GM12872 (cell line): ENCODE data around the gene ZCCHC3.

ENCODE experiments used
- TF ChIP-seq, protein P1 (sequence below): IDR thresholded peaks from 3 replicates; pipeline ENCODE4 v1.5.1; 2011; ENCODE audit warnings: low read depth, mild to moderate bottlenecking, low read length, moderate library complexity; ENCODE audit not compliant: insufficient read depth

The ZCCHC3 gene

GRCh38 chr20:263701-264100 lies 33.7 kb upstream of the ZCCHC3 start:
- TF ChIP-seq, protein P1, sequence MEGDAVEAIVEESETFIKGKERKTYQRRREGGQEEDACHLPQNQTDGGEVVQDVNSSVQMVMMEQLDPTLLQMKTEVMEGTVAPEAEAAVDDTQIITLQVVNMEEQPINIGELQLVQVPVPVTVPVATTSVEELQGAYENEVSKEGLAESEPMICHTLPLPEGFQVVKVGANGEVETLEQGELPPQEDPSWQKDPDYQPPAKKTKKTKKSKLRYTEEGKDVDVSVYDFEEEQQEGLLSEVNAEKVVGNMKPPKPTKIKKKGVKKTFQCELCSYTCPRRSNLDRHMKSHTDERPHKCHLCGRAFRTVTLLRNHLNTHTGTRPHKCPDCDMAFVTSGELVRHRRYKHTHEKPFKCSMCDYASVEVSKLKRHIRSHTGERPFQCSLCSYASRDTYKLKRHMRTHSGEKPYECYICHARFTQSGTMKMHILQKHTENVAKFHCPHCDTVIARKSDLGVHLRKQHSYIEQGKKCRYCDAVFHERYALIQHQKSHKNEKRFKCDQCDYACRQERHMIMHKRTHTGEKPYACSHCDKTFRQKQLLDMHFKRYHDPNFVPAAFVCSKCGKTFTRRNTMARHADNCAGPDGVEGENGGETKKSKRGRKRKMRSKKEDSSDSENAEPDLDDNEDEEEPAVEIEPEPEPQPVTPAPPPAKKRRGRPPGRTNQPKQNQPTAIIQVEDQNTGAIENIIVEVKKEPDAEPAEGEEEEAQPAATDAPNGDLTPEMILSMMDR: no peak

- TF ChIP-seq, protein P1: peak; percentile 95
Measured at GRCh38 chr20:266596-267562, 30.5 kb upstream of the ZCCHC3 start.

DNA sequence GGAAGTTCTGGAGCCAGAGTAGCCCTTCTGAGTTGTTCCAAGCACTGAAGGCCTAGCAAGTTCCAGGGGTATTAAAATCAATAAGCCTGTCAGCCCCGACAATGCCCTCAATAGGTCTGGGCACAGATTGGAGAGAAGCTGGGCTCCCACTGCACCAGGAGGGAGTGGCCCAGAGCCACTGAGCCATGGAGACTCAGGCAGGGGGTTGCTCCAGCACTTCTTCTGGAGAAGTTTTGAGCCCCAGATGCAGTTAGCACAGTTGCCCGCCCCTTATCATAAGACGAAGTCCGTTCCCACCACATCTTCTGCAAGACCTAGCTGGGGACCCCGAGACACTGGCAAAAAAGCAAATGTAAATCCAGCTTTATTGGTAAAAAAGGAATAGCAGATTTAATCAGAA lies 26.9 kb upstream of the ZCCHC3 start:
- TF ChIP-seq, protein P1: no peak

- TF ChIP-seq, protein P1: no peak
Measured at GRCh38 chr20:271069-271468, 26.3 kb upstream of the ZCCHC3 start.

DNA sequence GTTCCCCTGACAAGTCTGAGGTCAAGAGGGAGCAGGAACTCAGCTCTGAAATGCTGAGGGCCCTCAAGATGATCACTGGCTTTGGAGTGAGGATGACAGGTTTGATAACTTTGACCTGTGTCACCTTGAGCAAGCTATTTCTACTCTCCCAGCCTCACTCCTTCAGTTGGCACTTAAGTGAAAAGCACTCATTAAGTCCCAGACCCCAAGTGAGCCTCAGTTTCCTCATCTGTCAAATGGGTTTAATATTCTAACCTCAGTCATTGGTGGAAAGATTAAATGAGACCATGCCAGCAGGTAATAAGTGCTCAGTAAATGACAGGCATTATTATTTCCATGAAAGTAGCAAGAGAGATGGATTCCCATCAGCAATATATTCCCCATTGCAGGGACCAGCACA lies 25.8 kb upstream of the ZCCHC3 start:
- TF ChIP-seq, protein P1: no peak

GRCh38 chr20:272718-273117 lies 24.7 kb upstream of the ZCCHC3 start:
- TF ChIP-seq, protein P1: no peak

DNA sequence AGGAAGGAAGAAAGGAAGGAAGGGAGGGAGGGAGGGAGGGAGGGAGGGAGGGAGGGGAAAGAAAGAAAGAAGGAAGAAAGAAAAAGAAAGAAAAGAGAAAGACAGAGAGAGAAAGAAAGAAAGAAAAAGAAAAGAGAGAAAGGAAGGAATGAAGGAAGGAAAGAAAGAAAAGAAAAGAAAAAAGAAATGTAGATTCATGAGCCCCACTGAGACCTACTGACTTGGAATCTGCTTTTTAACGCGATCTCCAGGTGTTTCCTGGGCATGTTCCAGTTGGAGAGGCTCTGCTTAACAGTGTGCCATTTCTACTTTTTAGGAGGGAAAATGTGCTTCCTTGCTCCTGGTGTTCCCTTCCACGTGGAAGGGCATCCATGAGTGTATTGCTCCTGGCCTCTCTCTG lies 23.5 kb upstream of the ZCCHC3 start:
- TF ChIP-seq, protein P1: no peak
